HG02885 (cell line): ENCODE data around the gene PDE3B.
"Not testable (repeated sequence)": the region's sequence is repeated elsewhere in the genome, so short reads cannot be mapped to it uniquely, and the experiment has no call there.

ENCODE experiments used
- ATAC-seq: cut with Tn5 transposase; IDR thresholded peaks from one replicate; pipeline ENCODE4 v1.9.1; 2021; ENCODE audit warnings: mild to moderate bottlenecking; ENCODE audit not compliant: unreplicated experiment, poor library complexity

Gene PDE3B

DNA sequence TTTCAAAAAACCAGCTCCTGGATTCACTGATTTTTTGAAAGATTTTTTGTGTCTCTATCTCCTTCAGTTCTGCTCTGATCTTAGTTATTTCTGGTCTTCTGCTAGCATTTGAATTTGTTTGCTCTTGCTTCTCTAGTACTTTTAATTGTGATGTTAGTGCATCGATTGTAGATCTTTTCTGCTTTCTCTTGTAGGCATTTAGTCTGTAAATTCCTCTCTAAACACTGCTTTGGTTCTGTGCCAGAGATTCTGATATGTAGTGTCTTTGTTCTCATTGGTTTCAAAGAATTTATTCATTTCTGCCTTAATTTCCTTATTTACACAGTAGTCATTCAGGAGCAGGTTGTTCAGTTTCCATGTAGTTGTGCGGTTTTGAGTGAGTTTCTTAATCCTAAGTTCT, 96.9 kb downstream of the PDE3B start:
- not testable (repeated sequence) for ATAC-seq

DNA sequence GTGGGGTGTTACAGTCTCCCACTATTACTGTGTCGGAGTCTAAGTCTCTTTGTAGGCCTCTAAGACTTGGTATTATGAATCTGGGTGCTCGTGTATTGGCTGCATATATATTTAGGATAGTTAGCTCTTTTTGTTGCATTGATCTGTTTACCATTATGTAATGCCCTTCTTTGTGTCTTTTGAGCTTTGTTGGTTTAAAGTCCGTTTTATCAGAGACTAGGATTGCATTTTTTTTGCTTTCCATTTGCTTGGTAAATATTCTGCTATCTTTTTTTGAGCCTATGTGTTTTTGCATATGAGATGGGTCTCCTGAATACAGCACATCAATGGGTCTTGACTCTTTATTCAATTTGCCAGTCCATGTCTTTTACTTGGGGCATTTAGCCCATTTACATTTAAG, 97.6 kb downstream of the PDE3B start:
- no peak for ATAC-seq

DNA sequence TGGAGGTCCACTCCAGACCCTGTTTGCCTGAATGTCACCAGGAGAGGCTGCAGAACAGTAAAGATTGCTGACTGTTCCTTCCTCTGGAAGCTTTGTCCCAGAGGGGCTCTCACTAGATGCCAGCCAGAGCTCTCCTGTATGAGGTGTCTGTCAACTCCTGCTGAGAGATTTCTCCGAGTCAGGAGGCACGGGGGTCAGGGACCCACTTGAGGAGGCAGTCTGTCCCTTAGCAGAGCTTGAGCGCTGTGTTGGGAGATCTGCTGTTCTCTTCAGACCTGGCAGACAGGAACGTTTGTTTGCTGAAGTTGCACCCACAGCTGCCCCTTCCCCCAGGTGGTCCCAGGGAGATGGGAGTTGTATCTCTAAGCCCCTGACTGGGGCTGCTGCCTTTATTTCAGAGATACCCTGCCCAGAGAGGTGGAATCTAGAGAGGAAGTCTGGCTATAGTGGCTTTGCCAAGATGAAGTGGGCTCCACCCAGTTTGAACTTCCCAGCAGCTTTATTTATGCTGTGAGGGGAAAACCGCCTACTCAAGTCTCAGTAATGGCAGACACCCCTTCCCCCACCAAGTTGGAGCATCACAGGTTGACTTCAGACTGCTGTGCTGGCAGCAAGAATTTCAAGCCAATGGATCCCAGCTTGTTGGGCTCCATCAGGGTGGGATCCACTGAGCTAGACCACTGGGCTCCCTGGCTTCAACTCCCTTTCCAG, 99.4 kb downstream of the PDE3B start:
- ATAC-seq, result no peak

DNA sequence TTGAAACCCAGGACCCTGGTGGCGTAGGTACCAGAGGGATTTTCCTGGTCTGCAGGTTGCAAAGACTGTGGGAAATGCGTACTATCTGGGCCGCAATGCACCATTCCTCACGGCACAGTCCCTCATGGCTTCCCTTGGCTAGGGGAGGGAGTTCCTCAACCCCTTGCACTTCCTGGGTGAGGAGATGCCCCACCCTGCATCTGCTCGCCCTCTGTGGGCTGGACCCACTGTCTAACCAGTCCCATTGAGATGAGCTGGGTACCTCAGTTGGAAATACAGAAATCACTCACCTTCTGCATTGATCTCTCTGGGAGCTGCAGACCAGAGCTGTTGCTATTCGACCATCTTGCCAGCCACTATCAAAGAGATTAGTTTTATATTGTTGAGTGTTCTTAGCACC, 100.1 kb downstream of the PDE3B start:
- ATAC-seq, result not testable (repeated sequence)

DNA sequence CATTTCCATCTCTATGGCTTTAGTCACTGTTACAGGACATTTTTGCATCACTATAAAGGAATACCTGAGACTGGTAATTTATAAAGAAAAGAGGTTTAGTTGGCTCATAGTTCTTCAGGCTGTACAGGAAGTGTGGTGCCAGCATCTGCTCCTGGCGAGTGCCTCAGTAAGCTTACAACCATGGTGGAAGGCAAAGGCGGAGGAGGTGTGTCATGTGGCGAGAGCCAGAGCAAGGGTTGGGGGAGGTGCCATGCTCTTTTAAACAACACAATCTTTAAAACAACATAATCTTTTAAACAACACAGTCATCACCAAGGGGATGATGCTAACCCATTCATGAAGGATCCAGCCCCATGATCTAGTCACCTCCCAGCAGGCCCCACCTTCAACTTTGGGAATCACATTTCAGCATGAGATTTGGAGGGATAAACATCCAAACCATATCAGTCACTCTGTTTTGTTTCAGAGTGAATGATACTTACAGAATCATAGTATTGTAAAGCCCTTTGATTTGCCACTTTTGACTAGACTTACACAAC, 103.3 kb downstream of the PDE3B start:
- no peak for ATAC-seq

DNA sequence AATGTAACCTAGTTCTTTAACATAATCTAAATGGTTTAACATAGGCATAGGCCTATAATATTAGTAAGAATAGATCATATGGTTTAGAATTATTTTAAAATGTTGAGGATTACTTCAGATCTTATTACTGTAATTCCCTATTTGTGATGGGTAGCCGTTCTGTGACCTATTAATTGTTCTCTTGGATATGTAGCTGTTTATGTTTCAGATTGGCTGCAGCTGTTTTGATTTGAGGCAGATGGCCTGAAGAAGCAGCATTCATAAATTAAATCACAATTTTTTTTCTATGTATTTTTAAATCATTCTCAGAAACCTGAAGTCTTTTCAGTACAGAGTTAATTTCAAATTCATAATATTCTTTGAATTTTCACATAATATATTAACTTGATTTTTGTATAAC, 104.5 kb downstream of the PDE3B start:
- no peak for ATAC-seq

DNA sequence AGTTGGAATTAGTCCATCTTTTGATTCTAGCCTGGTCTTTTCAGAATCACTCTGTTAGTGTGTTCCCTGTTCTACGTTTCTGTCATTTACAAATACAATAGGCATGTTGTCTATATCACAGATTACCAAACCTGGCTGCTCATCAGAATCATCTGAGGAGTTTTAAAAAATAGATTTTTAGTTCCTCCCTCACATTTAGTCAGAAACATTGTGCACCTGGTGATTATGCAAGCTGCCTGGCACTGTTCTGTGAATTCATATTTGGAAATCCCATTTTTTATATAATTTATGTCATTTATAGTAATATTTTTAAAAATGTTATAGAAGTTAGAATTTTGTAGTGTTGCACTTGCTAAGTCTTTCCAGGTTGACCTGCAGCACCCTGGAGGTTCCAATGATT, 107.3 kb downstream of the PDE3B start:
- no peak for ATAC-seq

DNA sequence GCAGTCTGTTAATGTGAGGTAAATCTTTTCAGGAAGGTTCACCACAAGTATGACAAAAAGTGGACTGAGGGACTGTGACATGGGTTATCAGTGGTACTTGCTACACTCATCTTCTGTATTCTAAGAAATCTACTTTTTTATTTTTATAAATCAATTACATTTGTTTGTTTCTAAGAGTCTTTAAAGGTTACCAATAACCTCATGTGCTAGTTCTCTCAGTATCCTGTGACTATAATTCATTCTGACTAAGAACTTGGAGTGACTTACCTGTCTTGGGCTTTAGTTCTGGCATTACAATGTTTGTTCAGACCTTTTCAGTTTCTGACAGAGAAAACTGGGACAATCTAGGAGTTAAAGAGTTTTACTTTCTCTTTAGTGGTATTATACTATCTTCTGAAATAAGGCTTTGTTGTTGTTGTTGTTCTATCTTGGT, 108.4 kb downstream of the PDE3B start:
- no peak for ATAC-seq

DNA sequence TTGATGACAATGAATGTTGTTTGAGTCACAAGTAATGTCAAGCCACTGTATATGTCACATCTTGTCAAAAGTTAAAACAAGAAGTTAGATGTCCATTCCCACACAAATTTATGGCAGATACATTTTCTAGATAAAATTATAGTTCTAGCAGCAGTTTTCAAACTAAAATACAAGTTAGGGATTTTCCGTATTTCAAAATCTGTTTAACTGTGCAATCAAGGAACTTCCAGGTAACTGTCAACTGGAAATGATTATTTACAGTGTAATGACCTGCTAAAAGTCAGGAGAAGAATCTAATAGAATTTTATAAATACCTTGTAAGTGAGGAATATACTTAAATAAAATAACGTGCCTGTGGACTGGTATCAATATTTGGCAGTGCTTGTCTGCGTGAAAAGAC, 111.5 kb downstream of the PDE3B start:
- ATAC-seq, result no peak

DNA sequence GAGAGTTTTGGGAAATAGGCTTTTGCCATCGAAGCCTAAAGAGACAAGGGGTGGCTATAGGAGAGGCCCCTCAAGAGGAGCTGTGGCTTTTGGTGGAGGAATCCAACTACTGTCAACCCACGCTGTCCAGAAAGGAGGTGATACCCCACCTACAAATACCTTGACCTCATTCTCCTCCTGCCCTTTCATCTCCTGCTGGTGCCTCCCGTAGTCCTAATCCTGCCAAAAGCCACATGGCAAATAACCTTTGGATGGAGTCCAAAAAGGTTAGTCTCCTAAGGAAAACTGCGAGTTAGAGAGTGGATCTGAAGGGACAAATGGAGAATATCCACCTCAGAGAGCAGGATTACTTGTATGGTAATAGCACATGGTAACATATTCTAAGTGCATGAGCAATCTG, 112.7 kb downstream of the PDE3B start:
- ATAC-seq, result no peak

DNA sequence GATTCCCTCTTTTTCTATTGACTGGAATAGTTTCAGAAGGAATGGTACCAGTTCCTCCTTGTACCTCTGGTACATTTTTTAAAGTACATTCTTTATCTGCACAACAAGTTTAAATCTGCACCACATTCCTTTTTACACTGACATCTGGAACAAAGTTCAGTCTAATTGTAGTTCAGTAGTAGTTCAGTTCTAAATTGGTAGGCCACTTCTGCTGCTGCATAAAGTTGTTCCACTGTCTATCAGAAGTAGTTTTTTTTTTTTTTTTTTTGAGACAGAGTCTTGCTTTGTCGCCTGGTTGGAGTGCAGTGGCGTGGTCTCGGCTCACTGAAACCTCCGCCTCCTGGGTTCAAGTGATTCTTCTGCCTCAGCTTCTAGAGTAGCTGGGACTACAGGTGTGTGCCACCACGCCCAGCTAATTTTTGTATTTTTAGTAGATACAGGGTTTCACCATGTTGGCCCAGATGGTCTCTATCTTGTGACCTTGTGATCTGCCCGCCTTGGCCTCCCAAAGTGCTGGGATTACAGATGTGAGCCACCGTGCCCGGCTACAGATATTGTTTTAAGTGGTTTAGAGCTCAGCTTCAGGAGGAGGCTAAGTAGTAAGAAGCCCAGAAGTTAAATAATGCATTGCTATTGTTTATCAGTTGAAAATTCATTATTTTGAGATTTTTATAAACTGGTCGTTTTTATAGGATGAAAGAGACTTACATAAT, 115.9 kb downstream of the PDE3B start:
- not testable (repeated sequence) for ATAC-seq

DNA sequence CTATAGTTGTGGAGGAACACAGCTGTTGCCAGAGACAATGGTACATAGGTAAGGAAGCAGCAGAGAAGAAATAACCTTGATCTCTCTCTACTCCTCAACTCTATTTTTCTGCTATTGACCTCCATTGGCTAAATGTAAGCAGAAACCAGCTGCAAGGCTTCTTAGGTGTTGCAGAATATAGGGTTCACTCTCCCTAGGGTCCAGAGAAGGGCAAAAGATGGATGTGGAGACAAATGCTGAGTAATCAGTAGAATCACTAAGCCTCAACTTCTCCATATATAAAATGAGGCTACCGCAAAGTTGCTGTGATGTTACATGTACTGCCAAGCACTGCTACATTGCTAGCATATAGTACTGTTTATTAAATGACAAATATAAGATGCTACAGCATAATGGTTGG, 120.6 kb downstream of the PDE3B start:
- peak; percentile 30 for ATAC-seq

DNA sequence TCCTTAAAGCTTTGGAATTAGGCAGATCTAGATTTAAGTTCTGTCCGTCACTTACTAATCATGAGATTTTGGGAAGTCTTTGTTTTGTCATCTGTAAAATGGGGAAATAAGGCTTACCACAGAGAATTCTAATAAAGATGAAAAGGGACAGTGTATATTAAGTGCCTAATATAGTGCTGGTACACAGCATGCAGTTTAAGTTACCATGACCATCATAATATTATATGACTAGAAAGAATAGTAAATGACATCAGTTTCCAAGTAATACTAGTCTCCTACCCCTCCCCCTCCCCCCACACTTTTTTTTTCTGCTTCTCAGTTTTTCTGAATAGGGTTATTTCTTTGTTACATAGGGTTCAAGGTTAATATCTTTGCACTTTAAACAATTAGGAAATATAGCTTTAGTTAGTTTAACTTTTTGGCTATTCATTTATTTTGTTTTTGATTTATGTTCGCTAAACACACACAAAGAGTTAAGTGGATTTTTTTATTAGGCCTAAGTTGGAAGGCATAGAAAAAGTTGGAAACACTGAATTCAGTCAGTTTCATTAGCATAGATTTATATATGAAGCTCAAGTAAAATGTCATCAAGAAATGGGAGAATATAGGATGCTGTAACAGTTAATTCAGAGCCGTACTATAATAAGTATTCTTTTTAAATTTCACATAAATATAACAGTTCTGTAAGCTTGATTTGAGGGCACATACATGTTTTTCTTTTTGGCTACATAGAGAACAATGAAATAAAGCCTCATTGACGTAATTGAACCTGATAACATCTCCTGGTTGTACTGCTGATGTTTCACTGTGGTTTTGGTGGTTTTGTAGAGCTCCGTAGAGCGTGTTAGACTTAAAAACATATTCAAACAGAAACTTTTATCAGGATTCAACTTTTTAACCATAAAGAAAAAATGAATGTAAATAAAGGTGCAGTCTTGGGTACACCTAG, 121.2 kb downstream of the PDE3B start:
- peak; percentile 88 for ATAC-seq

DNA sequence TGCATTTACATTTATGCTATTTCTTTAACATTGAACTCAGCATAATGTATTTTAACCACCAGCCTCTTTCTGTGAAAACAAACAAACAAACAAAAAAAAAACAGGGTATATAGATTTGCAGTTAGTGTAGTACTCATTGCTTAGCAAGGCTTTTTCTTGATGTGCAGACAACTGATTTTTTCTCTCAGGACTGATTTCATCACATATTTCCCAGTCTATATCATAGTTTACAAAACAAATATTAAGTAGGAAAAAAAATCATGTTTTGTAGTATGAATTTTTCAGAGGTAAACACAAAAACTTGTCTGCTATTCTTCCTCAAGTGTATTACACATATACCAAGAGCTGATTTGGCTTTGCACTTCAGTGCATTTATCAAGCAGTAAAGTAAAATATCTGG, 123.0 kb downstream of the PDE3B start:
- no peak for ATAC-seq

DNA sequence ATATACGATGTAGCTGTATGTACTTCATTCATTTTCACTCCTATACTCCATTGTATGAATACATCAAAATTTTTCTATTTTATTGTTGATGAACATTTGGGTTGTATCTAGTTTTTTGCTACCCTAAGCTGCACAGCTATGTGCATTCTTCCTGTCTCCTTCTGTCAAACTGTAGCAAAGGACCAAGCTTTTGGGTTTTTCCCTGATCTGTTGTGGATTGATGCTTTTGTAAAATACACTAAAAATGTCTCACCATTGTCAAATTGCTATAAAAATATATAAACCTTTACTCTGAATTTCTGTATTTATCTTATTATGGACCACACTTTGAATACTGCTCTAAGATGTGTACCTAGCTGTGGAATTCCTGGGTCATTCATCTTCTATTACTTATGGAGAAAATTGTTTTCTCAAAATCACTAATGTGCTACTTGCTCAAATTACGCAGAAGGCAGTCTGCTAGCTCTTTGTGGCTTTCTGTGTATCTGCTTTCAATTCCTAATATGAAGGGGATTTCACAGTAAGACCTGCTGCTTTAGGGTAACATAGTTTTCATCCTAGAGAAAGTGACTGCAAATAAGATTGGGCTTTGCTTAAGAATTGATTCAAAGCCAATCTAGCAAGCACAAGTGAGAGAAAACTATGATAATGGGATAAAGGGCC, 125.1 kb downstream of the PDE3B start:
- ATAC-seq, result peak; percentile 59

DNA sequence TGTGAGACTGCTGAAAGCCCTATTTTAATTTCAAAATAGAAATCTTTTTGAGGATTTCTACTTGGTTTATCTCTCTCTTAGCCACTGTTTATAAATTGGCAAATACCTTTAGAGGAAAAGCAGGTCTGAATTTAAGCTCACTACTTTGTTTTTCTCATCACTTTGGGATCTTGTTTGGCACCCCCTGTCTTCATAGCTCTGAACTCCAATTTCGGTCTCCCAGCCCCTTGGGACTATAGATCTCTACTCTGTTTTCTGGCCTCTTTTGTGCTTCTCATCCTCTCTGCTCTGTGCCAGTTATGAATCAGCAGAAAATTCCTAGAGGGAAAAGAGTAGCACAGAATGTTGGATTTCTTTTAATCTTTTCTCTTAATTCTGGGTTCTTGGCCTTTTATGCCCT, 130.2 kb downstream of the PDE3B start:
- no peak for ATAC-seq

DNA sequence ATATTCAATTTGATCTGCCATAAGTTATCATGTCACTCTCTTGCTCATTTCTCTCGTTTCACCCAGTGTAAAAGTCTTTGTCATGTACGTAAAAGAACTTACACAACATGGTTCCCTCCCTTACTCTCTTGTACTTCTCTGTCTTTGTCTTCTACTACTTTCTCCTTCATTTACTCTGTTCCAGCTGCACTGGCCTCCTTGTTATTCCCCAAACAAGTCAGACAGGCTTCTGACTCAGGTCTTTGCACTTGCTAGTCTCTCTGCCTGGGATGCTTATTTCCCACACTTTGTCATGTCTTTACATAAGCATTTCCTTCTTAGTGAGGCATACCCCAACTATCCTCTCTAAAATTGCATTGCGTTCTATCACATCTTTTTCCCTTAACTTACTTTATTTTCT, 131.1 kb downstream of the PDE3B start:
- no peak for ATAC-seq

DNA sequence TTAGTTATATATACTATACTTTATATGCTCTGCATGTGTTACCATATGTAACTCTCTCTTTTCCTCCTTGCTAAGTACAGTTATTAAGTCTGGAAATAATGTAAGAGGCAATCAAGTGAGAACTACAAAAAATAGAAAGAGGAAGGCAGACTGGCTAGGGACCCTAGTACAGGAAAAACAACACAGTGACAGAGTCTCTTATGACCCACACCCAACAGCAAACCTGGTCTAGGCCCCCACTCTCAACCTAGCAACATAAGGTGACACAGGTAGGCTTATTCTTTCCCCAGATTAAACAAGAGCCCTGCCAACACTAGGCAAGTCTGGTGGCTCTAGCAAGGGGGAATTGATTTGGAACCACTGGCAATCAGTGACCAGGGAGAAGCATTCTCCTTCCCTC, 132.3 kb downstream of the PDE3B start:
- ATAC-seq, result no peak

DNA sequence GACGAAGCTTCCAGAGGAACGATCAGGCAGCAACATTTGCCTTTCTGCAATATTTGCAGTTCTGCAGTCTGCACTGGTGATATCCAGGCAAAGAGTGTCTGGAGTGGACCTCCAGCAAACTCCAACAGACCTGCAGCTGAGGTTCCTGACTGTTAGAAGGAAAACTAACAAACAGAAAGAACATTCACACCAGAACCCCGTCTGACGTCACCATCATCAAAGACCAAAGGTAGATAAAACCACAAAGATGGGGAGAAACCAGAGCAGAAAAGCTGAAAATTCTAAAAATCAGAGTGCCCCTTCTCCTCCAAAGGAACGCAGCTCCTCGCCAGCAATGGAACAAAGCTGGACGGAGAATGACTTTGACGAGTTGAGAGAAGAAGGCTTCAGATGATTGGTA, 134.9 kb downstream of the PDE3B start:
- ATAC-seq, result not testable (repeated sequence)

DNA sequence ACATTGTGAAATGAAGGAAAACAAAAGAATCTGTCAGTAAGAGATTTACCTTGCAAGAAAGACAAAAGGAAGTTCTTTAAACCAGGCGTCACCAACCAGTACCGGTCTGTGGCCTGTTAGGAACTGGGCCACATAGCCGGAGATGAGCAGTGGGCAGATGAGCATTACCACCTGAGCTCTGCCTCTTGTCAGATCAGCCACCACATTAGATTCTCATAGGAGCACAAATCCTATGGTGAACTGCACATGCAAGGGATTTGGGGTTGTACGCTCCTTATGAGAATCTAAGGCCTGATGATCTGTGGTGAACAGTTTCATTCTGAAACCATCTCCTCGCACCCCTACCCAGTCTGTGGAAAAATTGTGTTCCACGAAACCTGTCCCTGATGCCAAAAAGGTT, 140.2 kb downstream of the PDE3B start:
- no peak for ATAC-seq
